M059J (cell line): ENCODE data around the gene ATP6V1C2. TPM values are rescaled to one million over a fixed set of nuclear protein-coding genes. Genes with fewer than 3 reads are reported as not detected.

ENCODE experiments used
- DNase-seq: peaks from one replicate; pipeline ENCODE4 v3.0.0-alpha.2; 2012; ENCODE audit warnings: low read depth
- total RNA-seq: library from RNA; depleted of rRNA; stranded (reverse); fragments of >200 nt; shearing (Covaris generic); gene quantifications from 2 replicates; pipeline ENCODE4 v1.2.3, GENCODE V29; 2014

Gene ATP6V1C2
- total RNA-seq, 1 experiment from 2014 or later, result not detected

- DNase-seq, result no peak
Measured at GRCh38 chr2:10732924-10733565, 11.6 kb downstream of the ATP6V1C2 start.

- DNase-seq, result no peak
Measured at GRCh38 chr2:10733566-10733925, 12.1 kb downstream of the ATP6V1C2 start.

GRCh38 chr2:10733980-10734379, 12.6 kb downstream of the ATP6V1C2 start:
- no peak for DNase-seq

GRCh38 chr2:10738192-10738591, 16.8 kb downstream of the ATP6V1C2 start:
- no peak for DNase-seq

- DNase-seq, result no peak
Measured at GRCh38 chr2:10740226-10740625, 18.8 kb downstream of the ATP6V1C2 start.

GRCh38 chr2:10741139-10741538, 19.7 kb downstream of the ATP6V1C2 start:
- DNase-seq, result peak; percentile 33

- no peak for DNase-seq
Measured at GRCh38 chr2:10742666-10743065, 21.2 kb downstream of the ATP6V1C2 start.

GRCh38 chr2:10750610-10751009, 29.2 kb downstream of the ATP6V1C2 start:
- DNase-seq, result peak; percentile 12

GRCh38 chr2:10752236-10752635, 30.8 kb downstream of the ATP6V1C2 start:
- DNase-seq, result no peak

GRCh38 chr2:10753156-10753555, 31.7 kb downstream of the ATP6V1C2 start:
- DNase-seq, result no peak

- no peak for DNase-seq
Measured at GRCh38 chr2:10753876-10754275, 32.4 kb downstream of the ATP6V1C2 start.

- no peak for DNase-seq
Measured at GRCh38 chr2:10755621-10756020, 34.2 kb downstream of the ATP6V1C2 start.

- DNase-seq, result no peak
Measured at GRCh38 chr2:10757814-10758286, 36.4 kb downstream of the ATP6V1C2 start.

- DNase-seq, result no peak
Measured at GRCh38 chr2:10759151-10759714, 37.8 kb downstream of the ATP6V1C2 start.

GRCh38 chr2:10760794-10761504, 39.5 kb downstream of the ATP6V1C2 start:
- DNase-seq, result no peak

- DNase-seq, result no peak
Measured at GRCh38 chr2:10761591-10761990, 40.2 kb downstream of the ATP6V1C2 start.

GRCh38 chr2:10762651-10763460, 41.4 kb downstream of the ATP6V1C2 start:
- no peak for DNase-seq

GRCh38 chr2:10763461-10763800, 42.0 kb downstream of the ATP6V1C2 start:
- no peak for DNase-seq

GRCh38 chr2:10764096-10764785, 42.8 kb downstream of the ATP6V1C2 start:
- DNase-seq, result no peak

- no peak for DNase-seq
Measured at GRCh38 chr2:10764896-10765295, 43.5 kb downstream of the ATP6V1C2 start.

- DNase-seq, result no peak
Measured at GRCh38 chr2:10765461-10765860, 44.0 kb downstream of the ATP6V1C2 start.

- no peak for DNase-seq
Measured at GRCh38 chr2:10765914-10766313, 44.5 kb downstream of the ATP6V1C2 start.
